ENCODE results near the gene ZIM2.

The ZIM2 gene

DNA sequence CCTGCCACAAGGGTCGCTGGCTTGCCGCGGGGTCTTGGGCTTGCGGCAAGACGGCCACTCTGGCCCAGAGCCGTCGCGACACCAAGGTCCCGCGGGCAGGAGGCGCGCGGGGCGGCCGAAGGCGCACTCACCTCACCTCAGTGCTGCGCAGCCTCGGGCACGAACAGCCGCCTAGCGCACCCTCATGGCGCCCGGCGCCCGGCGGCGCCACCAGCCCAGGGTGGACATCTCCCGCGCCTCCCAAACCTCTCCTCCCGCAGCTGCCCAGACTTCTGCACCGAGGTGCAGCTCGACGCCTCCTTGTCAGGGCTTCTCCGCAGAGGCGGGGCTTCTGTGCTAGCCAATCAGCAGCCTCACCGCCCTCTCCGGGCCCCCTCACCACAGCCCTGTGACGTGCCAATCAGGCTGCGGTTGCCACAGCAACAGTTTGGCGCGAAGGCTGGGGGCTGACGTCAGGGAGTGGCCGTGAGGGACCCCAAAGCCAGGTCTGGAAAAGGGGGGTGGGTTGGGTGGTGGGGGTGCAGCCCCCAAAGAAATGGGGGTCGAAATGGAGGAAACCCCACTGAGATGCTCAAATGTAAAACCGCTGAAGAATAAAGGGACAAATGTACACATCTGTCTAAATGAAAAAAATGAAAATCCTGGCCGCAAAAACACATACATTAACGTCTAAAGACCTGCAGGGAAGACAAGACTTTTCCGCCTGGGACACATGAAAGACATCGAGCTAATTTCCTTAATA lies at the start of gene ZIM2, which contains the start of gene PEG3:
Gene ZIM2, minus strand, starts transcription at position 276 of the 742 bp plus-strand sequence. CDS start 16,449 bp downstream, outside the sequence.
Gene PEG3, minus strand, starts transcription at position 276 of the 742 bp plus-strand sequence. CDS start 16,071 bp downstream, outside the sequence.
- TF ChIP-seq ZFX (IDR thresholded peaks at IDR 0.05; ENCODE audit: borderline replicate concordance): no peak
- TF ChIP-seq, protein P1, sequence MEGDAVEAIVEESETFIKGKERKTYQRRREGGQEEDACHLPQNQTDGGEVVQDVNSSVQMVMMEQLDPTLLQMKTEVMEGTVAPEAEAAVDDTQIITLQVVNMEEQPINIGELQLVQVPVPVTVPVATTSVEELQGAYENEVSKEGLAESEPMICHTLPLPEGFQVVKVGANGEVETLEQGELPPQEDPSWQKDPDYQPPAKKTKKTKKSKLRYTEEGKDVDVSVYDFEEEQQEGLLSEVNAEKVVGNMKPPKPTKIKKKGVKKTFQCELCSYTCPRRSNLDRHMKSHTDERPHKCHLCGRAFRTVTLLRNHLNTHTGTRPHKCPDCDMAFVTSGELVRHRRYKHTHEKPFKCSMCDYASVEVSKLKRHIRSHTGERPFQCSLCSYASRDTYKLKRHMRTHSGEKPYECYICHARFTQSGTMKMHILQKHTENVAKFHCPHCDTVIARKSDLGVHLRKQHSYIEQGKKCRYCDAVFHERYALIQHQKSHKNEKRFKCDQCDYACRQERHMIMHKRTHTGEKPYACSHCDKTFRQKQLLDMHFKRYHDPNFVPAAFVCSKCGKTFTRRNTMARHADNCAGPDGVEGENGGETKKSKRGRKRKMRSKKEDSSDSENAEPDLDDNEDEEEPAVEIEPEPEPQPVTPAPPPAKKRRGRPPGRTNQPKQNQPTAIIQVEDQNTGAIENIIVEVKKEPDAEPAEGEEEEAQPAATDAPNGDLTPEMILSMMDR (IDR thresholded peaks at IDR 0.05): no peak
- H3K27ac ChIP-seq: peak within 1 kb of the TSS; percentile 84

DNA sequence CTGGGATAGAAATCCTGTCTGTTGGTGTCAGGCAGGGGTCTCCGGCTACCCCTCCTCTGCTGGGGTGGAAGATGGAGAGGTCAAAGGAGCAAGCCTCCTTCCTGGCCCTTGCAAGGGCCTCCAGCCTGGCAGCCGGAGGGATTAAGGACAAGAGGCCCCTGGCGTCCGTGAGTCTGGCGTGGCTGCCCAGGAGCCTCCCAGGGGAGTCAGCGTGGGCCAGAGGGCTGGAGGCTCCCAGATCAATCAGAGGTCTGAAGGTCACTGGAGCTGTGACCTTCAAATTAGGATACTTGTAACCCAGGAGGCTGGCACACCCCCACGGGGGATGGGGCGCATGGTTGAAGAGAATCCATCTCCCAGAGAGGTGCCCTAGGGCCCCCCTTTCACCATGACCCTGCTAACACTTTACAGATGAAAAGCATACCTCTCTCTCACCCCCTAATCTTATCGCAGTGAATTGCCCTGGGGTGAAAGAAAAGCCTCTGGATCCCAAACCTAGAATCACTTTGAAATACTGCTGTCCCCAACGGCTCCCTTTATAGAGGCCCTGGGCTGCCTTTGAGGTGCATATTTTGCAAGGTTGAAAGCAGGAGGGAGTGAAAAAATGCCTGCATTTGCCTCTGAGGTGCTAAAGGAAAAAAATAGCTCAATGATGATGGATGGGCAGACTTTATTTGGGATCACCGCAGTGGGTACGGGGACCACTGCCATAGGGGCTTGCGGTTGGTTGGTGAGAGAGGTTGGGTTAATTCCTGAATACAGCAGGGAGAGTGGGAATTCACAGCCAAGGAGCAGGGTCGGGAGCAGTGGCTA lies 44.9 kb upstream of the ZIM2 start:
- TF ChIP-seq, protein P1 (IDR thresholded peaks at IDR 0.05): no peak
- no peak for TF ChIP-seq ZFX (IDR thresholded peaks at IDR 0.05; ENCODE audit: borderline replicate concordance)
- H3K27ac ChIP-seq: no peak overlapping the region

DNA sequence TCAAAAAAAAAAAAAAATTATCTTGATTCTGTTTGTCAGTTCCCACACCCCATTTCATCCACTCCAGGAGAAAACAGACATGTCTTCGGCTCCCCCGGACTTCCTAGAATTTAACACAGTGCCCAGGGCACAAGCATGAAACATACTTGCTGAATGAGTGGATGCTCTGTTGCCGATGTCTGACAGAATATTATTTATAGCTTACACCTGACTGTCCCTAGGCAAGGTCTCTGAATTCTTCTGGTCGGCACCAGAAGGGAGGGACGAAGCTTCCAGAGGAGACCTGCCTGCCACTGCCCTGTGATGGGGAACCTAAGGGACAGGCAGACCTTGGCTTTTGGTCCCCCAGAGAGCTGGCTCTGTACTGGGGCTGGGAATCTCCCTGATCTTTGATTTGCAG lies 43.9 kb upstream of the ZIM2 start:
- H3K27ac ChIP-seq: no peak overlapping the region
- TF ChIP-seq, protein P1 (IDR thresholded peaks at IDR 0.05): no peak
- no peak for TF ChIP-seq ZFX (IDR thresholded peaks at IDR 0.05; ENCODE audit: borderline replicate concordance)

DNA sequence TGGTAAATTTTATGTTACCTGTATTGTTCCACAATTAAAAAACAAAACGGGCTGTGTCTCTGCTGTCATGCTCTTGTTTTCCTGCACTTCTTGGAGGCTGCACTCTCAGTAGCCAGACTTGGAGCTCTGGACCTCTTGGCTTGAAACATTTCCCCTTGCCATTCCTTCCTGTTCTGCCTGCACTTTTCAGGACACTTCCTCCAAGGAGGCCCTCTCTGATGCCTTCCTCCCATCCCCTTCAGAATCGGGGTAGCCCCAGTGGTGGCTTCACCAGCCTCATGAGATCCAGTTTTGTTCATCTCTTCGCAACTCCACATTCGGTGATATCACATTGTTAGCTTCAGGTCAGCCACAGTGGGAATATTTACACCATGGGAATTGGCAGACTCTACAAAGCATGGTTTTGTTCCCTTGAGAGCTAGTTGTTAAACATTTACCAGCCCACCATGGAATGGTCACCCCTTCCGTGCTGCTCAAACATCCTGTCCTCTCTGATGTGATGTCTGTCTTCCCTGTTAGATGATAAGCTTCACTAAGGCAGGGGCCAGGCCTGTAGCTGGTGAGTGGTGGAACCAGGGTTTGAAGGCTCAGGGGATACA lies 40.2 kb upstream of the ZIM2 start:
- TF ChIP-seq ZFX (IDR thresholded peaks at IDR 0.05; ENCODE audit: borderline replicate concordance): no peak
- TF ChIP-seq, protein P1 (IDR thresholded peaks at IDR 0.05): no peak
- H3K27ac ChIP-seq: no peak overlapping the region

DNA sequence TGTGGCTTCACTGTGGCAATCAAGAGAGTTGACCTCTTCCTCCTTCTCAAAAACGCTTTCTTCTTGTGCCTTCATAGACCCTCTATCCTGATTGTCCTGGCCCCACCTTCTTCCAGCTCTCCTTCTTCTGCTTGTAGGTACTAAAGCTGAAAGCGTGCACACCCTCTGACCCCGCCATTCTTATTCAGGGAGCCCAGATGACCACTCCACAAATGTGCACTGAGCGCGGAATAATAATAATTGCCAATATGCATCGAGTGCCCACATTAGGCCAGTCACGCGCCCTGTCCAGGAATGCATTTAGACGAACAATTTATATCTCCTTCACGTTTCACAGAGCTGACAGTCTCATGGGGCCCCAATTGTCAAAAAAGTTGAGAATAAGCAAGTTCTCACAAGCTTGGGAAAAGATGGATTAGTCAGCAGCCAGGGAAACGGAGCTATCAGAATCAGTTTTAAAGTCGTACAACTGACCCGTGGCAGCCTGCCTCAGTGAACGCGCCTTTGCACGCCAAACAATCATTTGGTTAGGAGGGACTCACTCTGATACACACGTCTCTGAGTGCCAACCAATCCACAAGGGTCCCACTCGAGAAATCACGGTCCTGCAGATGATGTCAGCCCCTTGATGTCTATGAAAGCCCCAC lies 36.7 kb upstream of the ZIM2 start:
- no peak overlapping the region for H3K27ac ChIP-seq
- TF ChIP-seq, protein P1 (IDR thresholded peaks at IDR 0.05): no peak
- no peak for TF ChIP-seq ZFX (IDR thresholded peaks at IDR 0.05; ENCODE audit: borderline replicate concordance)

DNA sequence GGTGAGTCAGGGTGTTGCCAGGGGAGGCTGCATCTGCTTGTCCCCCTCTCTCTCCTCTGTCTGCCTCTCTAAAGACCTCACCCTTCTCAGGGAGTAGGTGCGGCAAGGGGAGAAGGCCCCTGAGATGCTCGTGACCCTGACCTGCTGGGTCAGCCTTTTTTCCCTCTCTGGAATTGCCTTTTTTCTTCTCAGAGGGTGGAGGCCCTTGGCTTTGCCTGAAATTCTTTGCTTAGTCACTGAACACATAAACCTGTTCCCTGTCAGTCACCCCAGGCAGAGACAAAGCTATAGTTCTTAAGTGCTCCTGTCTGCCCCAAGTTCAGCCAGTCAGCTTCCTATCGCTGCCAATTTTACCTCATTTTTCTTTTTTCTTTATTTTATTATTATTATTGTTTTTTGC lies 35.2 kb upstream of the ZIM2 start:
- H3K27ac ChIP-seq: no peak overlapping the region
- TF ChIP-seq, protein P1 (IDR thresholded peaks at IDR 0.05): no peak
- TF ChIP-seq ZFX (IDR thresholded peaks at IDR 0.05; ENCODE audit: borderline replicate concordance): no peak

Data from 22Rv1 (cell line).